Pancreas (tissue), 10 donors: ENCODE results near the gene PUM2. TPM values are rescaled to one million over a fixed set of nuclear protein-coding genes. Genes with fewer than 3 reads are reported as not detected.

Source experiments
- ATAC-seq, 4 donors: fragments of 200-7000 bp; cut with Tn5 transposase; one replicate each; pipeline versions ENCODE4 v1.8.0 to v1.9.1; 2020; ENCODE audit warnings: mild to moderate bottlenecking in 4 of 4, moderate library complexity in 4 of 4
- DNase-seq, 6 donors: peaks; one replicate each; pipeline ENCODE4 v3.0.0-alpha.2; 2020
- FAIRE-seq: peaks from 2 replicates; lab custom pipeline; 2012; peaks lifted over from hg19 to GRCh38; lab: Jason Lieb, UNC
- H3K27ac ChIP-seq, 4 donors: fragments of 200-600 bp; sonication (generic); 1 replicate in 3 of 4; 2 replicates in 1 of 4; pipeline versions ENCODE4 v1.5.0 to v1.8.0; 2020
- H3K27me3 ChIP-seq, 4 donors: fragments of 200-600 bp; one replicate each; pipeline ENCODE4 v1.8.0; 2021
- H3K36me3 ChIP-seq, 3 donors: fragments of 200-600 bp; sonication (generic) in 1 of 3; one replicate each; pipeline versions ENCODE4 v1.5.0 to v1.8.0; 2020 to 2021
- H3K4me1 ChIP-seq, 3 donors: fragments of 200-600 bp; one replicate each; pipeline ENCODE4 v1.8.0; 2021
- H3K4me3 ChIP-seq, 4 donors: fragments of 200-600 bp; sonication (generic) in 2 of 4; one replicate each; pipeline versions ENCODE4 v1.5.0 to v1.8.0; 2020 to 2021
- H3K9me3 ChIP-seq, 4 donors: fragments of 200-600 bp; one replicate each; pipeline ENCODE4 v1.8.0; 2021
- WGBS, 2 donors: extraction: QIAGEN DNeasy Blood & Tissue Kit; methylation state at CpG; one replicate each; pipeline ENCODE4 v1.1.7; 2013; 5-methylcytosine and 5-hydroxymethylcytosine counted together
- intact Hi-C, 3 donors: fragments of 100-400 bp; cut with DNase I; formaldehyde crosslinking; loops; one replicate each; pipeline versions ENCODE4 v1.11.1 to v1.14.2; 2022
- polyA plus RNA-seq, 2 donors: library from polyadenylated mRNA; stranded (reverse); fragments of 200-250 nt; gene quantifications; one replicate each; pipeline ENCODE4 v1.2.3, GENCODE V29; 2013
- total RNA-seq, 6 donors: library from RNA; stranded (reverse); fragmentation: NEBNext Ultra II Directional in 4 of 6; extraction: Animal tissue kit (Norgen Biotek cat#: 25700) in 4 of 6; gene quantifications; one replicate each; pipeline versions ENCODE4 v1.2.1 to v1.2.4, GENCODE V29; 2021 to 2023
- TF ChIP-seq, protein P1 (sequence below), 4 donors: fragments of 200-600 bp; sonication (generic) in 3 of 4; IDR thresholded peaks; one replicate each; pipeline versions ENCODE4 v1.5.0 to v1.8.0; 2021; ENCODE audit warnings: antibody characterized with exemption in 4 of 4
- donor health status: healthy with polysubstance abuse.
- donor health status: DM: no; HTN: no; CAD: no; lungs with moderate emphysema.
- donor health status: DM: no; HTN: no; CAD: no.
- donor health status: control.
- donor health status: control.
- donor health status: Bipolar disorder and iron deficiency.
- donor health status: DM: yes; HTN: yes; CAD: no.
- donor health status: DM: no; HTN: no; CAD: no.
- donor health status: DM: no; HTN: no; CAD: no.
- donor health status: DM: yes; HTN: yes; CAD: no.

Gene PUM2
- total and polyA plus RNA-seq, 8 donors = 17.0 to 70.2 (median 40.8) TPM

DNA sequence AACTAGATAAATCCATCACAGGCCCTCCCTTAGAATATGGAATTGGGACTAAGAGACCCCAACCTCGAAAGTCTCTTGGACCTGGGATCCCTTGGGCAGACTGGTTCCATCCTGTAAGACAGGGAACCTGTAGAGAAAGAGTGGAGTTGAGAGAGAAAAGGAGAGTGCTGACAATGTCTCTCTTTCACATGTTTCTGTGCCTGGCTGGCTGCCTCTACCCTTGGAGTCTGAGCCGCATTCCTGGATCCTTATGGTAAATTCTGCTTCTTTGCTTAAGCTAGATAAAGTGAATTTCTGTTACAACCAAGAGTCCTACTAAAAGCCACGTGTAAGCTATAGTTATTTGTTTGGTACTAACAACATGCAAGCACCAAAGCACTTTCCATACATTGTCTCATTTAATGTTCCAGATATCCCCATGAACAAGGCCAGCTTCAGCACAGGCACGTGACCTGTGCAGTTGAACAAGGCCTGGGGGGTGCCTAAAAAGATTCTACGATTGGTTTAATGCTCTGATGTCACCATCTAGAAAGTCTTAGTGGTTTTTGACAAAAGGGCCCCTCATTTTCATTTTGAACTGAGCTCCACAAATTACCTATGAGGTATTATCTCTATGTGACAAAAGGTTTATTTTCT, 2.1 kb upstream of the PUM2 start:
- Histone ChIP-seq H3K9me3 (no peaks in the 10 kb centered on the region), H3K36me3 (no peaks in the 10 kb centered on the region), H3K27me3 (no peaks in the 10 kb centered on the region), H3K4me3 (no peak overlapping the region), H3K27ac (peak overlapping the region in 2 of 4 donors; percentile 95 to 96), H3K4me1 (peaks cover 2 to 22% (median 16%) of the 10 kb centered on the region in 3 donors)
- intact Hi-C loops = no loop called here
- TF ChIP-seq, protein P1, sequence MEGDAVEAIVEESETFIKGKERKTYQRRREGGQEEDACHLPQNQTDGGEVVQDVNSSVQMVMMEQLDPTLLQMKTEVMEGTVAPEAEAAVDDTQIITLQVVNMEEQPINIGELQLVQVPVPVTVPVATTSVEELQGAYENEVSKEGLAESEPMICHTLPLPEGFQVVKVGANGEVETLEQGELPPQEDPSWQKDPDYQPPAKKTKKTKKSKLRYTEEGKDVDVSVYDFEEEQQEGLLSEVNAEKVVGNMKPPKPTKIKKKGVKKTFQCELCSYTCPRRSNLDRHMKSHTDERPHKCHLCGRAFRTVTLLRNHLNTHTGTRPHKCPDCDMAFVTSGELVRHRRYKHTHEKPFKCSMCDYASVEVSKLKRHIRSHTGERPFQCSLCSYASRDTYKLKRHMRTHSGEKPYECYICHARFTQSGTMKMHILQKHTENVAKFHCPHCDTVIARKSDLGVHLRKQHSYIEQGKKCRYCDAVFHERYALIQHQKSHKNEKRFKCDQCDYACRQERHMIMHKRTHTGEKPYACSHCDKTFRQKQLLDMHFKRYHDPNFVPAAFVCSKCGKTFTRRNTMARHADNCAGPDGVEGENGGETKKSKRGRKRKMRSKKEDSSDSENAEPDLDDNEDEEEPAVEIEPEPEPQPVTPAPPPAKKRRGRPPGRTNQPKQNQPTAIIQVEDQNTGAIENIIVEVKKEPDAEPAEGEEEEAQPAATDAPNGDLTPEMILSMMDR (IDR thresholded peaks at IDR 0.05) = no peak
- FAIRE-seq = no peak
- ATAC-seq = no peak
- 81 to 89% methylated on average over 5 of the region's 5 CpGs for WGBS, 2 donors
- no peak for DNase-seq

DNA sequence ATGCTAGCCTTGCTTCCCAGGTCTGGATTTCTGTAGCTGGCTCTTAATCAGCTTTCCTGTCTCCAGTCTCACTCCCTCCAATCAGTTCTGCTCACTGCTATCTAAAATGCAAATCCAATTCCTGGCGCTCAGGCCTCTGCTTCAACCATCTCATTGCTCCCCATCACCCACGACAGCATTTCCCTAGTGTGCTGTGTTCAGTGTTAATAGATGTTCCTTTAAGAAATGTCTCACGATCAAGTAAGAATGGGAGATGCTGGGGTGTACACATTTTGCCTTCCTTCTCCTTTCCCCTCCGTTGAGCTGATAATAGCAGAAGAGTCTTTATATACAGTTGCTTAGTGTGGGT, 1.6 kb upstream of the PUM2 start:
- H3K4me3 ChIP-seq = no peak overlapping the region
- FAIRE-seq (no peak), DNase-seq (no peak), ATAC-seq (no peak)
- H3K27me3 ChIP-seq = no peaks in the 10 kb centered on the region
- 53 to 60% methylated on average over 4 of the region's 4 CpGs for WGBS, 2 donors
- peak overlapping the region; percentile 95 to 96 (median 96) for H3K27ac ChIP-seq
- intact Hi-C loops = no loop called here
- H3K9me3 ChIP-seq = no peaks in the 10 kb centered on the region
- peaks cover 4 to 26% (median 20%) of the 10 kb centered on the region in 3 donors for H3K4me1 ChIP-seq
- TF ChIP-seq, protein P1 (IDR thresholded peaks at IDR 0.05) = no peak
- H3K36me3 ChIP-seq = no peaks in the 10 kb centered on the region

DNA sequence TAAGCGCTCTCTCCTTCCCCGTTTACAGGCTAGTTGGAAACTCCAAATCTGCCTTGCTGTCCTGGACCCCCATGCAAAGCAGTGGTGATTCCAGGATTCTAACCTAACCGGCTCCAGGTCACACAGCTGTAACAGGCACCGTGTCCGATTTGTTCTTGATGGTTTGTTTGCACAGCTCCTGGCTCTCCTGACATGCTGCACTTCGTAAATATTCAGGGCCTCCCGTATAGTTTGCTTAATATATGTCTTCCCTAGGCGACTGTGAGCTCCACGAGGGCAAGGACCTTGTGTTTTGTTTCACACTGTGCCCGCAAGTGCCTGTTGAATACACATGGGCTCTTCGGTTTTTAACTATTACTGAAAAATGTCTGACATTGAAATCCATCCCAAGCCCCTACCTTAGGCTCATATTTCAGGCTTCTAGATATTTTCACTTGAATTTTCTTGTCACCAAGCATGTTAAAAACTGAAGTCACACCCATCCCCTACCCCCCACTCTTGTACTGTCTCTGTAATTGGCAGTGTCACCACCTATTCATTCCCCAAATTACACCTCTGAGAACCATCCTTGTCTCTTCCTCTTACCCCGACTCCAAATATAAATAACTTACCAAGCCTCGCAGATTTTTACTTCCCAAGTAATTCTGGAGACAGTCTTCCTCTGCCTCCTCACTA, 1.0 kb upstream of the PUM2 start:
- DNase-seq (peak in 4 of 6 donors; percentile 36 to 59 (median 42)), ATAC-seq (peak; percentile 32 to 48 (median 41)), FAIRE-seq (no peak)
- Histone ChIP-seq H3K4me3 (peak overlapping the region; percentile 42 to 87 (median 60)), H3K27me3 (no peaks in the 10 kb centered on the region), H3K27ac (peak overlapping the region; percentile 95 to 96 (median 96)), H3K9me3 (no peaks in the 10 kb centered on the region), H3K4me1 (peaks cover 10 to 32% (median 26%) of the 10 kb centered on the region in 3 donors), H3K36me3 (no peaks in the 10 kb centered on the region)
- intact Hi-C loops = no loop called here
- 12% methylated on average over 13 of the region's 13 CpGs for WGBS, 2 donors
- TF ChIP-seq, protein P1 (IDR thresholded peaks at IDR 0.05) = no peak

DNA sequence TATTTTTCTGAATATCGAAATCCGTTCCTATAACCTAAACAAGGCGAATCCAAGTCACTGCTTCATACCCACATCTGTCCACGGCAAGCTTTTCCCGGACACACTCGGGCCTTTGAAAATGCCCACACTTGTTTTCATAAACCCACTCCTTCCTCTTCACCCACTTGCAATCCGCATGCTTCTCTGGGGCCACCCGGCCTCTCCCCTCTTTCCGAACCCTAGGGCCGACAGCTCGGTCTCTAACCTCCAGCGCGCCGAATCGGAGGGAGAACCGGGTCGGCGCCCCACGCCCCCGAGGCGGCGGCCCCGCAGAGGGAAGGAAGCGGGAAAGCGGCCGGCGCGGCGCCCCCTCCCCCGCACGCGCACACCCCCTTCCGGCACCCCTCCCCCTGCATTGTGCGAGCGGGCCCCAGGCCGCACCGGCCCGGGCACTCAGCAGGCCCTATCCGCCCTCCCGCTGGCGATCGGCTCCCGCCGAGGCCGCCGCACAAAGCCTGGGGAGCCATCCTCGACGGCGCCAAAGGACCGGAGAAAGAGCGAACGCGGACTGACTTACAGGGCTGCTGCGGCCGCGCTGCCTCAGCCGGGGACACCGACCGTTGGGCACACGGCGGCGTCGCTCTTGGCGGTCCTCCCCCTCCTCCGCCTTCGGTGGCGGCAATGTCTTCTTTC, 467 bp downstream of the PUM2 start:
- peak overlapping the region; percentile 73 to 87 (median 80) for H3K4me3 ChIP-seq
- peaks cover 20 to 38% (median 38%) of the 10 kb centered on the region in 3 donors for H3K4me1 ChIP-seq
- peak overlapping the region; percentile 90 to 96 (median 96) for H3K27ac ChIP-seq
- no peaks in the 10 kb centered on the region for H3K36me3 ChIP-seq
- ATAC-seq (peak; percentile 55 to 71 (median 66)), FAIRE-seq (no peak), DNase-seq (peak in 4 of 6 donors; percentile 52 to 83 (median 72))
- TF ChIP-seq, protein P1 (IDR thresholded peaks at IDR 0.05) = no peak
- intact Hi-C loops = no loop called here
- no peaks in the 10 kb centered on the region for H3K9me3 ChIP-seq
- no peaks in the 10 kb centered on the region for H3K27me3 ChIP-seq
- WGBS, 2 donors = 0% methylated on average over 40 to 67 of the region's 67 CpGs
